T47D (cell line): ENCODE data around the gene GET4.

Experiments
- DNase-seq, 2 experiments: peaks; one replicate each; pipeline versions ENCODE4 v3.0.0 to v3.0.0-alpha.2; 2011 to 2012; ENCODE audit warnings: low read depth in 1 of 2, low spot score in 1 of 2
- JUND ChIP-seq: IDR thresholded peaks from 2 replicates; pipeline ENCODE4 v1.6.1; 2012; ENCODE audit warnings: low read depth
- in situ Hi-C: cut with HindIII; loops from 2 replicates; pipeline ENCODE4 v1.10.0; 2016; ENCODE audit warnings: low sequenced_read_pairs, low pct_unique_long_range_greater_than_20kb

Gene GET4

DNA sequence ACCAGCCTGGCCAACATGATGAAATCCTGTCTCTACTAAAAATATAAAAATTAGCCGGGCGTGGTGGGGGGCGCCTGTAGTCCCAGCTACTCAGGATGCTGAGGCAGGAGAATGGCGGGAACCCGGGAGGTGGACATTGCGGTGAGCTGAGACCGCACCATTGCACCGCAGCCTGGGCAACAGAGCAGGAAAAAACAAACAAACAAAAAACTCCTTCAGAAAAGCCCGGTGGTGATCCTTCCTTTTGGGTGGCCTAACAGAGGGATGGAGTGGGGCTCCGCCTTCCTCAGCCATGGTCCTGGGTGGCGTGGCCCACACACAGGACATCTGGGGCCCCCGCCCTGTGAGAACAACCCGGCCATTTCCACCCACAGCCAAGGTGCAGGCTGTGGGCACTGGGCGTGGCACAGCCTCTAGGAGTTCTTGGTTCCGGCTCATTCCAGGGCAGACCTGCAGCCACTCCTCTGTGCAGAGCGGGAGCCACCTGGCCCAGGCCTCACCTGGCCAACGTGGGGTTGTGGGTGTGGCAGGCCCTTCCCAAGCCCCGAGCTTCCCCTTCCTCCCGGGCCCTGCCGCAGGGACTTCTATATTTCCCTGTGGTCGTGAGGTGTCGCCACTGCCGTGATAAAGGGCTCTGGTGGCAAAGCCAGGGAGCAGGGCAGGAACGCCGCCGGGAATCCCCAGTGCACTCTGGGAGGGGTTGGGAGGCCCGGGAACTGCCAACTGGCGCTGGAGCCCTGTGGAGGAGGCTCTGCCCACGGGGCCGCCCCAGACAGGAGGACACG lies 37.6 kb downstream of the GET4 start:
- in situ Hi-C loops = no loop called here
- TF ChIP-seq JUND = no peak
- no peak for DNase-seq

GRCh38 chr7:914521-915194 lies 38.3 kb downstream of the GET4 start:
- no peak for DNase-seq
- TF ChIP-seq JUND = no peak

GRCh38 chr7:915291-916218 lies 39.2 kb downstream of the GET4 start:
- no peak for DNase-seq
- no peak for TF ChIP-seq JUND
- in situ Hi-C loops = no loop called here

More at GRCh38 chr7:914521-915194, 38.3 kb downstream of the GET4 start:
- in situ Hi-C loops = no loop called here

- peak in 1 of 2 experiments; percentile 35 for DNase-seq
- in situ Hi-C loops = no loop called here
- no peak for TF ChIP-seq JUND
Observed at GRCh38 chr7:916291-916941, 40.1 kb downstream of the GET4 start.

DNA sequence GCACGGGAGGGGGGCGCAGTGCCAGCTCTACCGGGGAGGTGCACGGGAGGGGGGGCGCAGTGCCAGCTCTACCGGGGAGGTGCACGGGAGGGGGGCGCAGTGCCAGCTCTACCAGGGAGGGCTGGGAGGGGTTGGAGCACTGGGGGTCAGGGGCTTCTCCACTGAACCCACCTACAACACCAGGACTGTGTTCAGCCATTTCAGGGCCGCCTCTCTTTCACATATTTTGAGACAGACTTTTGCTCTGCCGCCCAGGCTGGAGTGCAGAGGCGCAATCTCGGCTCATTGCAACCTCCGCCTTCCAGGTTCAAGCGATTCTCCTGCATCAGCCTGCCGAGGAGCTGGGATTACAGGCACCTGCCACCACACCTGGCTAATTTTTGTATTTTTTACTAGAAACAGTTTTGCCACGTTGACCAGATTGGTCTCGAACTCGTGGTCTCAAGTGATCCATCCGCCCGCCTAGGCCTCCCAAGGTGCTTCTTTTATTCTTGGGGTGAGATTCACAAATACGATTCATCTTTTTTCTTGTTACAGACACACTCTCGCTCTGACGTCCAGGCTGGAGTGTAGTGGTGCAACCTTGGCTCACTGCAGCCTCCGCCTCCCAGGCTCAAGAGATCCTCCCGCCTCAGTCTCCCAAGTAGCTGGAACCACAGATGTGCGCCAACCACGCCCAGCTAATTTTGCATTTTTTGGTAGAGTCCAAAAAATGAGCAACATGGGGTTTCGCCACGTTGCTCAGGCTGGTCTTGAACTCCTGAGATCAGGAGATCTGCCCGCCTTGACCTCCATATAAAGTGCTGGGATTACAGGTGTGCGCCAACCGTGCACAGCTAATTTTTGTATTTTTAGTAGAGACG lies 41.1 kb downstream of the GET4 start:
- in situ Hi-C loops = no loop called here
- no peak for TF ChIP-seq JUND
- DNase-seq = no peak

DNA sequence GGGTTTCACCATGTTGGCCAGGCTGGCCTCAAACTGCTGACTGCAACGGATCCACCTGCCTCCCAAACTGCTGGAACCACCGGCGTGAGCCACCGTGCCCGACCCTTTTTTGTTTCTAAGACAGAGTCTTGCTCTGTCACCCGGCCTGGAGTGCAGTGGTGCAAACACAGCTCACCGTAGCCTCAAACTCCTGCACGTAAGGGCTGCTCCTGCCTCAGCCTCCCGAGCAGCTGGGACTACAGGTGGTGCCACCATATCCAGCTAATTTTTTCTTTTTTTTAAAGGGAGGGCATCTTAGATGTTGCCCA lies 41.7 kb downstream of the GET4 start:
- in situ Hi-C loops = no loop called here
- TF ChIP-seq JUND = no peak
- no peak for DNase-seq

GRCh38 chr7:918441-919113 lies 42.2 kb downstream of the GET4 start:
- in situ Hi-C loops = no loop called here
- DNase-seq = no peak
- no peak for TF ChIP-seq JUND

DNA sequence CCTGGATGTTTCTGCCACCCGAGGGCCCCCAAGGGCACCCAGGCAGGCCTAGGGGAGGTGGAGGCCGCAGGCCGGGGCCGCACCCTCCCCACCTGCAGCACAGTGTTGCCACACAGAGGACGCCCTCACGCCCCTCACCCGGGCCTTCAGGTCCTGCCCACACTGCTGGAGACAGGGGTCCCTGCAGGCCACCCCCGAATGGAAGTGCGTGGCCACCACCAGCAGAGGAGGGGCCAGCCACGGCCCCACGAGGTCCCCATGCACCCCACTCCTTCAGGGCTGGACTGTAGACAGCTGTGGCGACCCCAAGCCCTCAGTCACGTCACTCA lies 42.7 kb downstream of the GET4 start:
- no peak for TF ChIP-seq JUND
- in situ Hi-C loops = no loop called here
- no peak for DNase-seq

DNA sequence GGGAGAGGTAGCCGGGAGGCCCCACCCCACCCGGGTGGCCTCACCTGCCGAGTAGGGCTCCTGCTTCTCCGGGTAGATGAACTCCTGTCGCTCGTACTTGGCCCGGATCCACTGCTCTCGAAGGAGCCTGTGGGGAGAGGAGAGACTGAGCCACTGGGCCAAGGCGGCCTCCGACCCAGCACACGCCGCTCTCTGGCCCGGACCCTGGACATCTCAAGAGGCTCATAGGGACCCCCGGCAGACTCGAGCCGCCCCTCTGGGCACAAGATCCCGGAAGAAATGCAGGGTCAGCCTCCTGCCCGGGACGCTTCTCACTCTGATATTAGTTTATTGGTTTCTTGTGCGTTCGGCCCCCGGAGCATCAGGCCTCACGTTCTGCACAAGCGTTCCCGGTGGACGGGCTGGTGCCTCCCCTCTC lies 43.6 kb downstream of the GET4 start:
- DNase-seq = no peak
- TF ChIP-seq JUND = no peak
- in situ Hi-C loops = no loop called here

DNA sequence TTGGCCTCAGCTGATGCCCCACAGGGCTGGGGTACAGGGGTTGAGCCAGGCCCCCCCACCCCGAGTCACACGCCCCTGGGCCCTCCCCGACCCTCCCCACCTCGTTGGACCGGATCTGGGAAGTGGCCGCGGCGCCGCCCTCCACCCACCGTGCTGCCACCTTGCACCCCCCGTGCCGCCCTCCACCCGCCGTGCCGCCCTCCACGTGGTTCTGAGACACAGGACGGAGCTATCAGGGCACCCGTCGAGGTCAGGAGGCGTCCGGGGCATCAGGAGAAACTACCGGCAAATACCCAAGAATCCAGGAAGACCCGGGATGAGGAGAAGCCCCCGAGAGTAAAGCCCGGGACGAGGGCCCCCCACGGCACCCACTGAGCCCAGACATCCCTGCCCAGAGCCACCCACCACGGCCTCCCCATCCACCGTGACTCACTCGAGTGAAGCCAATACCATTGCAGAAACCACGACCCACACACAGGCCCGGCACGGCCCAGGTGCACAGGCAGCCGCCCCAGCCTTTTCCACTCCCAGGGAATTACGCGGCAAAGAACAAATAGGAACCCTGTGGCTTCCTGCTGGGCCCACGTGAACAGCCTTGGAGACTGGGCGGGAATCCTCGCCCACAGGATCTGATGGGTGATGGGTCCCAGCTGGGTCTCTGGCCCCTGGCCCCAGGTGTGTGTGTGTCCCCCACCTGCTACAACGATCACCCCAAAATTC lies 44.2 kb downstream of the GET4 start:
- in situ Hi-C loops = no loop called here
- no peak for DNase-seq
- no peak for TF ChIP-seq JUND

DNA sequence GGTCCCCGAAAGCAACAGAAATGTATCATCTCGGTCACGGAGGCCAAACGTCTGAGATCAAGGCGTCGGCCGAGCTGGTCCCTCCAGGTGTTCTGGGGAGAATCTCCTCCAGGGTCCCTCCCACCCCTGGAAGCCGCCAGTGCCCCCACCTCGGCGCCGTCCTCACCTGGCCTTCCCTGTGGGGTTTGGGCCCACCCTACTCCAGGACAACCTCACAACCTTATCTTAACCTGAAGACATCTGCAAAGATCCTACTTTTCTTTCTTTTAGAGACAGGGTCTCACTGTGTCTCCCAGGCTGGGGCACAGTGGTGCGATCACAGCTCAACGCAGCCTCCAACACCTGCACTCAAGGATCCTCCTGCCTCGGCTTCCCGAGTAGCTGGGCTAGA lies 44.7 kb downstream of the GET4 start:
- no peak for DNase-seq
- in situ Hi-C loops = no loop called here
- no peak for TF ChIP-seq JUND
